Measurements from ENCODE around the gene RCN1.
A peak's percentile ranks its signal among the peaks of the same experiment; 100 is the strongest.

RCN1 gene

GRCh38 chr11:32109138-32109537, 18.3 kb downstream of the RCN1 start (continued):
- TF ChIP-seq SP7 (tag by site-specific recombination; IDR thresholded peaks at IDR 0.05) (0 out of 2 replicates have a peak, but pooled peaks have one; percentile 29), TSHZ1 (tag by site-specific recombination; IDR thresholded peaks at IDR 0.05; ENCODE audit: borderline replicate concordance) (peak; percentile 39; the same call in 1 of the 2 replicates), ZNF398 (tag by site-specific recombination; IDR thresholded peaks at IDR 0.05) (no peak; the same call in 1 of the 2 replicates), ZNF677 (tag by site-specific recombination; IDR thresholded peaks at IDR 0.05) (no peak), ELK4 (IDR thresholded peaks at IDR 0.05; ENCODE audit: borderline replicate concordance, low read depth, low read length) (no peak), ZNF555 (tag by site-specific recombination; conservative IDR thresholded peaks at IDR 0.05) (no peak), ZNF19 (tag by site-specific recombination; IDR thresholded peaks at IDR 0.05; ENCODE audit: low read depth) (no peak), ZNF580 (tag by site-specific recombination; IDR thresholded peaks at IDR 0.05) (no peak), ZNF24 (tag by site-specific recombination; IDR thresholded peaks at IDR 0.05) (no peak; the same call in 1 of the 2 replicates), ZNF114 (tag by site-specific recombination; IDR thresholded peaks at IDR 0.05) (no peak), ZNF488 (tag by site-specific recombination; IDR thresholded peaks at IDR 0.05) (no peak), GLI2 (tag by site-specific recombination; IDR thresholded peaks at IDR 0.05; ENCODE audit: borderline replicate concordance, low read depth) (peak; percentile 78; the same call in 1 of the 2 replicates), ZNF707 (tag by site-specific recombination; IDR thresholded peaks at IDR 0.05) (no peak), ZNF777 (tag by site-specific recombination; IDR thresholded peaks at IDR 0.05; ENCODE audit: borderline replicate concordance) (no peak), PRDM6 (tag by site-specific recombination; IDR thresholded peaks at IDR 0.05) (0 out of 2 replicates have a peak, but pooled peaks have one; percentile 31), WT1 (tag by site-specific recombination; IDR thresholded peaks at IDR 0.05) (peak; percentile 91), ZFP69B (tag by site-specific recombination; IDR thresholded peaks at IDR 0.05) (no peak), RBAK (tag by site-specific recombination; IDR thresholded peaks at IDR 0.05) (no peak), ZNF184 (tag by site-specific recombination; IDR thresholded peaks at IDR 0.05) (peak; percentile 26; the same call in 1 of the 2 replicates), ZSCAN5A (tag by site-specific recombination; IDR thresholded peaks at IDR 0.05) (no peak), ZNF624 (tag by site-specific recombination; IDR thresholded peaks at IDR 0.05) (no peak), BCL11B (tag by site-specific recombination; IDR thresholded peaks at IDR 0.05; ENCODE audit: low read depth) (no peak), ZNF157 (tag by site-specific recombination; IDR thresholded peaks at IDR 0.05) (no peak), ZNF248 (tag by site-specific recombination; IDR thresholded peaks at IDR 0.05) (no peak), GLIS2 (tag by site-specific recombination; IDR thresholded peaks at IDR 0.05) (no peak), ZBTB26 (tag by site-specific recombination; optimal IDR thresholded peaks at IDR 0.05) (no peak), ZNF513 (tag by site-specific recombination; IDR thresholded peaks at IDR 0.05) (no peak)
